GM19193 (cell line): Measurements from ENCODE around the gene RAVER2.

Experiments used
- POLR2A ChIP-seq: IDR thresholded peaks from 4 replicates; pipeline ENCODE4 v1.6.1; 2011; ENCODE audit not compliant: insufficient read depth, insufficient read length; ENCODE audit errors: extremely low read depth

The RAVER2 gene

GRCh38 chr1:64878931-64879611 lies 134.2 kb downstream of the RAVER2 start:
- TF ChIP-seq POLR2A, result no peak

- TF ChIP-seq POLR2A, result no peak
Measured at GRCh38 chr1:64880449-64880848, 135.6 kb downstream of the RAVER2 start.

DNA sequence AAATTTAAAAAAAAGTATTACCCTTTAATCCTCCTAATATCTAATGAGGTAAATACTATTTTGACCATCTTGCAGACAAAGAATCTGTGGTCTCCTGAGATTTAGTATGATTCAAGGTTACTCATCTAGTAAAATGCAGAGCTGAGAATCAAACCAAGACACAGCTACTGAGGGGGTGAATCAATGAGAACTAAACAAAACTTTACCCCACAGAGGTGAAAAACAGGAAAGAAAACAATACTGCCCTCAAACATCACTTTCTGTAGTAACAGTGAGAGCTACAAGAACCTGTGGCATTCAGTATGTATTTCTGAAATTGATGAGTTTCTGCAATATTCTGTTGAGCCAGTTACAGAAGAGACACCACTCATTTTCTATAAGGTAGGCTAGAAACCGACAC lies 136.4 kb downstream of the RAVER2 start:
- no peak for TF ChIP-seq POLR2A
